Endothelial cell of umbilical vein (primary cell): Measurements from ENCODE around the gene CWC25. TPM values are rescaled to one million over a fixed set of nuclear protein-coding genes. Genes with fewer than 3 reads are reported as not detected.

Experiments
- BruUV-seq: library from RNA; stranded (reverse); fragments of 400-500 nt; replicated peaks from 2 replicates; lab custom pipeline; 2021; lab: Mats Ljungman, UMichigan
- CTCF ChIA-PET: fragments of 300-600, 350-600 bp; sonication (Branson Sonifier 250); formaldehyde crosslinking; loops from one replicate; lab custom pipeline; 2021; ENCODE audit warnings: antibody characterized with exemption, inconsistent platforms; lab: Charles Lee
- POLR2A ChIA-PET: fragments of 300-600, 350-600 bp; sonication (Branson Sonifier 250); formaldehyde crosslinking; loops from one replicate; lab custom pipeline; 2021; ENCODE audit warnings: antibody characterized with exemption, inconsistent platforms; lab: Charles Lee
- DNase-seq: peaks from one replicate; pipeline ENCODE4 v3.0.0-alpha.2; 2011; ENCODE audit warnings: low read depth, low spot score
- FAIRE-seq: peaks from 2 replicates; lab custom pipeline; 2011; peaks lifted over from hg19 to GRCh38; lab: Jason Lieb, UNC
- H2AFZ ChIP-seq: 2 replicates; pipeline ENCODE4 v1.6.0; 2012; ENCODE audit warnings: low read depth, low read length, control low read depth, inconsistent platforms
- H3K27ac ChIP-seq: 2 replicates; pipeline ENCODE4 v1.5.1; 2011; ENCODE audit warnings: low read depth, mild to moderate bottlenecking, control low read depth, low read length, moderate library complexity; ENCODE audit not compliant: insufficient read depth
- H3K27me3 ChIP-seq, 2 experiments: 2 replicates each; pipeline versions ENCODE4 v1.6.0 to v1.6.1; 2011; ENCODE audit warnings: low read length in 2 of 2, mixed read lengths in 1 of 2; ENCODE audit not compliant: control insufficient read depth in 2 of 2, insufficient read depth in 2 of 2
- H3K36me3 ChIP-seq, 2 experiments: 2 replicates in 1 of 2; 3 replicates in 1 of 2; pipeline ENCODE4 v1.5.1; 2011; ENCODE audit warnings: low read length in 2 of 2, mild to moderate bottlenecking in 1 of 2, moderate library complexity in 1 of 2; ENCODE audit not compliant: control insufficient read depth in 2 of 2, insufficient read depth in 2 of 2; ENCODE audit errors: extremely low read depth in 1 of 2
- H3K4me1 ChIP-seq: 3 replicates; pipeline ENCODE4 v1.5.1; 2011; ENCODE audit warnings: mild to moderate bottlenecking, low read length; ENCODE audit not compliant: control insufficient read depth, insufficient read depth; ENCODE audit errors: extremely low read depth
- H3K4me2 ChIP-seq: 2 replicates; pipeline ENCODE4 v1.6.1; 2011; ENCODE audit warnings: low read length, control low read depth, mixed read lengths; ENCODE audit not compliant: insufficient read depth
- H3K4me3 ChIP-seq, 3 experiments: fragments of 200-600 bp in 1 of 3; sonication (generic), shearing (Covaris generic) in 1 of 3; replicated peaks in 1 of 3; 2 replicates each; pipeline ENCODE4 v1.5.1; 2011 to 2016; ENCODE audit warnings: control low read depth in 3 of 3, low read length in 3 of 3, mild to moderate bottlenecking in 2 of 3, inconsistent platforms in 1 of 3, low read depth in 1 of 3, moderate library complexity in 1 of 3; ENCODE audit not compliant: insufficient read depth in 1 of 3
- H3K79me2 ChIP-seq: 2 replicates; pipeline ENCODE4 v1.6.0; 2012; ENCODE audit warnings: low read length, inconsistent platforms; ENCODE audit not compliant: control insufficient read depth, insufficient read depth
- H3K9ac ChIP-seq: replicated peaks from 2 replicates; pipeline ENCODE3; 2011; ENCODE audit warnings: low read length, control low read depth; ENCODE audit not compliant: insufficient read depth; ENCODE audit errors: extremely low read depth
- H3K9me1 ChIP-seq: replicated peaks from 3 replicates; pipeline ENCODE4 v1.6.0; 2011; ENCODE audit warnings: mild to moderate bottlenecking, low read length; ENCODE audit not compliant: control insufficient read depth, insufficient read depth; ENCODE audit errors: extremely low read depth
- H3K9me3 ChIP-seq: replicated peaks from 2 replicates; pipeline ENCODE4 v1.5.1; 2012; ENCODE audit warnings: low read length, inconsistent platforms; ENCODE audit not compliant: control insufficient read depth, insufficient read depth
- H4K20me1 ChIP-seq: replicated peaks from 2 replicates; pipeline ENCODE3; 2011; ENCODE audit warnings: mild to moderate bottlenecking, low read length; ENCODE audit not compliant: control insufficient read depth, insufficient read depth; ENCODE audit errors: extremely low read depth
- EZH2 ChIP-seq: IDR thresholded peaks from 2 replicates; pipeline ENCODE4 v1.6.1; 2012; ENCODE audit warnings: borderline replicate concordance, low read depth, mild to moderate bottlenecking, moderate library complexity, low read length, inconsistent platforms; ENCODE audit not compliant: severe bottlenecking
- FOS ChIP-seq: IDR thresholded peaks from 2 replicates; pipeline ENCODE4 v1.6.1; 2011; ENCODE audit warnings: mild to moderate bottlenecking, low read length, moderate library complexity, borderline replicate concordance; ENCODE audit not compliant: insufficient read depth
- GATA2 ChIP-seq: IDR thresholded peaks from 2 replicates; pipeline ENCODE4 v1.7.0; 2011; ENCODE audit warnings: low read depth, mild to moderate bottlenecking, moderate library complexity, mixed read lengths, low read length; ENCODE audit not compliant: insufficient read length, insufficient read depth
- JUN ChIP-seq: IDR thresholded peaks from 2 replicates; pipeline ENCODE4 v1.6.1; 2011; ENCODE audit warnings: borderline replicate concordance, low read depth; ENCODE audit not compliant: insufficient read length, insufficient read depth
- MYC ChIP-seq: IDR thresholded peaks from one replicate; pipeline ENCODE4 v1.6.1; 2011; ENCODE audit warnings: mild to moderate bottlenecking, low read depth, low read length
- POLR2A ChIP-seq: IDR thresholded peaks from 2 replicates; pipeline ENCODE4 v1.6.1; 2012; ENCODE audit warnings: low read depth, mild to moderate bottlenecking, control low read depth, low read length
- POLR2AphosphoS5 ChIP-seq: IDR thresholded peaks from 2 replicates; pipeline ENCODE4 v1.6.1; 2012; ENCODE audit warnings: low read depth, mild to moderate bottlenecking, control low read depth, low read length, moderate library complexity; ENCODE audit not compliant: insufficient read depth
- dilution Hi-C: fragments of 300-500 bp; cut with MboI; formaldehyde crosslinking; loops from one replicate; pipeline ENCODE4 v1.15.0; 2019; ENCODE audit warnings: low sequenced_read_pairs; ENCODE audit not compliant: extremely low pct_ligation_motif_present
- intact Hi-C: fragments of 100-400 bp; cut with micrococcal nuclease; formaldehyde crosslinking; loops from one replicate; pipeline ENCODE4 v1.10.0; 2022
- polyA plus RNA-seq, 4 experiments: library from polyadenylated mRNA; depleted of rRNA in 3 of 4; stranded (reverse) in 3 of 4; unstranded in 1 of 4; fragments of >200 nt; gene quantifications; 2 replicates each; pipeline versions ENCODE4 v1.2.1 to v1.2.3, GENCODE V29; 2011 to 2012; ENCODE audit warnings: missing spikeins in 1 of 4
- total RNA-seq: library from RNA; stranded (reverse); gene quantifications from 2 replicates; pipeline ENCODE4 v1.2.3, GENCODE V29; 2021
- TF ChIP-seq, protein P1 (sequence below), 2 donors: IDR thresholded peaks; 1 replicate in 1 of 2; 2 replicates in 1 of 2; pipeline ENCODE4 v1.5.1; 2011; ENCODE audit warnings: low read length in 2 of 2, mild to moderate bottlenecking in 2 of 2, moderate library complexity in 2 of 2, control low read depth in 1 of 2, inconsistent platforms in 1 of 2, low read depth in 1 of 2; ENCODE audit not compliant: insufficient read depth in 1 of 2; ENCODE audit errors: extremely low read depth in 1 of 2
- TF ChIP-seq, protein P2 (sequence below): IDR thresholded peaks from 2 replicates; pipeline ENCODE4 v1.6.1; 2011; ENCODE audit not compliant: insufficient read depth, insufficient read length

CWC25 gene
- total and polyA plus RNA-seq, 2 donors (not counting 3 experiments of a cell fraction or from before 2014, with no cell fraction given): 13.8 to 20.0 TPM

DNA sequence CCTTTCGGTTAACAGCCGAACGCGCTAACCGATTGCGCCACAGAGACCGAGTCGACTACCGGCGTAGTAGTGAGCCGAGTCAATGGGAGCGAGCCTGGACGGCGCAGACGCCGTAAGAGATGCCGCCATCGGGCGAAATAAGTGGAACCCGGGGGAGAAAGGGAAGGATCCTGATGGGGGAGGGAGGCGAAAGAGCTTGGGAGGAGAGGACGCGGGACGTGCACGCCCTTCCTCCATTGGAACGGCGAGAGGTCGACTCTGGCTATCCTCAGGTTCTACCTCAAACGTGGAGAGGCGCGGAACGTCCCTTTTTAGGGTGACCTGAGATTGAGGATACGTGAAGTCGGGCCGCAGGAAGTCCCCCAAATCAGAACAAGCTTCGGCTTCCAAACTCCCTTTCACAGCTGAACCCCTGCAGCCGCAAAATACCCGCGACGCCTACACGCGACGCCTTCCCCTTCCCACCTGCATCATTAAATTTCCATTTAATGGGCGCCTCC lies 73.3 kb downstream of the CWC25 start:
- FAIRE-seq: no peak
- POLR2A ChIA-PET: interaction anchor here (0.7 to 1.2 kb wide), 3 partner anchors 13 to 118 kb away, joined by 3 to 5 read pairs (median 3); partner anchors contain the start of gene LASP1

DNA sequence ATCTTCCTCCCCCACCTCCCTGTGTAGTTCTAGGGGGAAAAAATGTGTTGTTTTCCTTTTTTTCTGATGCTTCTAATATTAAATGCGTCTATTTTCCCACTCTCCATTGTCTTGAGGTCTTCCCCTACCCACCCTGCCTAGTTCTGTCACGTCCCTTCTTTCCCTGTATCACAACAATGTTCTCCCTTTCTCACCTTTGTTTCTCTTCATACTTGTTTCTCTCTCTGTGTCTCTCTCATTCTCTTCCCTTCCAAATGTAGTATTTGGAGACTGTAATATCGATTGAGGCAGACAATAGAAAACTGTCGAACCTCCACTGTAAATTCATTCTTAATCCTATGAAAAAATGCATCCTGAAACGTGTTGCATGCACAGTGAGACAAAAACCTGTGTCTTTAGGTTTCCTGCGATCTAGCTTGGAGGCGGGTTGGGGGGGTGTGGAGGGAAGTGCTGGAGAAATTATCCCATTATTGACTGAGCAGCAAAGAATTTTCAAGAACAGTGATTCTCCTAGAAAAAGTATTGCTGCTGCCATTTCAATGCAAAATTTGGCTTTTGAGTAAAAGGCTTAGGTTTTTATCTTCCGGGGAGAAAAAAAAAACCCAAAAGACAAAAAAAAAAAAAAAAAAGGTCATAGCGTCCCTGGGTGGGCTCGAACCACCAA lies 73.8 kb downstream of the CWC25 start:
- TF ChIP-seq, protein P1, sequence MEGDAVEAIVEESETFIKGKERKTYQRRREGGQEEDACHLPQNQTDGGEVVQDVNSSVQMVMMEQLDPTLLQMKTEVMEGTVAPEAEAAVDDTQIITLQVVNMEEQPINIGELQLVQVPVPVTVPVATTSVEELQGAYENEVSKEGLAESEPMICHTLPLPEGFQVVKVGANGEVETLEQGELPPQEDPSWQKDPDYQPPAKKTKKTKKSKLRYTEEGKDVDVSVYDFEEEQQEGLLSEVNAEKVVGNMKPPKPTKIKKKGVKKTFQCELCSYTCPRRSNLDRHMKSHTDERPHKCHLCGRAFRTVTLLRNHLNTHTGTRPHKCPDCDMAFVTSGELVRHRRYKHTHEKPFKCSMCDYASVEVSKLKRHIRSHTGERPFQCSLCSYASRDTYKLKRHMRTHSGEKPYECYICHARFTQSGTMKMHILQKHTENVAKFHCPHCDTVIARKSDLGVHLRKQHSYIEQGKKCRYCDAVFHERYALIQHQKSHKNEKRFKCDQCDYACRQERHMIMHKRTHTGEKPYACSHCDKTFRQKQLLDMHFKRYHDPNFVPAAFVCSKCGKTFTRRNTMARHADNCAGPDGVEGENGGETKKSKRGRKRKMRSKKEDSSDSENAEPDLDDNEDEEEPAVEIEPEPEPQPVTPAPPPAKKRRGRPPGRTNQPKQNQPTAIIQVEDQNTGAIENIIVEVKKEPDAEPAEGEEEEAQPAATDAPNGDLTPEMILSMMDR (IDR thresholded peaks at IDR 0.05; ENCODE audit: extremely low read depth in 1 of 2, insufficient read depth in 1 of 2, low read depth in 1 of 2, low read length in 2 of 2): no peak
- no peak for TF ChIP-seq POLR2A
- no peak for TF ChIP-seq FOS
- no peak for TF ChIP-seq GATA2
- TF ChIP-seq MYC: no peak
- TF ChIP-seq EZH2: no peak
- TF ChIP-seq JUN: no peak
- no peak for TF ChIP-seq POLR2AphosphoS5
- TF ChIP-seq, protein P2, sequence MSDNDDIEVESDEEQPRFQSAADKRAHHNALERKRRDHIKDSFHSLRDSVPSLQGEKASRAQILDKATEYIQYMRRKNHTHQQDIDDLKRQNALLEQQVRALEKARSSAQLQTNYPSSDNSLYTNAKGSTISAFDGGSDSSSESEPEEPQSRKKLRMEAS: no peak
- FAIRE-seq (no peak), DNase-seq (no peak)
- dilution Hi-C loops (no loop called here), intact Hi-C loops (loop anchor here (1.0 to 5.0 kb wide), 3 partner anchors 48 to 401 kb away; partner anchors contain the start of genes PIP4K2B and PLXDC1)
- ChIA-PET POLR2A (interaction anchor here (0.7 to 0.8 kb wide), 2 partner anchors 19 to 100 kb away, joined by 5 to 9 read pairs; no protein-coding TSS in a partner anchor), CTCF (interaction anchor here (1.1 to 2.4 kb wide), 3 partner anchors 16 to 20 kb away, joined by 6 to 11 read pairs (median 6); no protein-coding TSS in a partner anchor)
- H4K20me1 ChIP-seq: no peaks in the 10 kb centered on the region
- H3K27me3 ChIP-seq: no peaks in the 10 kb centered on the region
- H3K4me3 ChIP-seq: peak overlapping the region; percentile 2 to 50 (median 40)
- no peak overlapping the region for H3K9ac ChIP-seq
- peak overlapping the region; percentile 55 for H2AFZ ChIP-seq
- no peak overlapping the region for H3K27ac ChIP-seq
- no peaks in the 10 kb centered on the region for H3K9me1 ChIP-seq
- peaks cover 41% of the 10 kb centered on the region for H3K4me1 ChIP-seq
- peak overlapping the region; percentile 88 for H3K4me2 ChIP-seq
- no TSS peak for BruUV-seq
- peaks cover 9 to 10% of the 10 kb centered on the region in 2 experiments for H3K36me3 ChIP-seq
- H3K79me2 ChIP-seq: peaks cover 41% of the 10 kb centered on the region
- no peaks in the 10 kb centered on the region for H3K9me3 ChIP-seq

More for the DNA sequence above, 73.3 kb downstream of the CWC25 start:
- intact Hi-C loops (loop anchor here (1.0 to 5.0 kb wide), 6 partner anchors 39 to 400 kb away; partner anchors contain the start of genes CWC25, FBXO47, PIP4K2B and PLXDC1), dilution Hi-C loops (no loop called here)
- Histone ChIP-seq H3K36me3 (peaks cover 10 to 12% of the 10 kb centered on the region in 2 experiments), H3K27ac (peak overlapping the region; percentile 40), H3K27me3 (no peaks in the 10 kb centered on the region), H3K79me2 (peaks cover 35% of the 10 kb centered on the region), H3K4me2 (peak overlapping the region; percentile 88), H3K4me1 (peaks cover 35% of the 10 kb centered on the region), H4K20me1 (no peaks in the 10 kb centered on the region), H3K9me3 (no peaks in the 10 kb centered on the region), H3K4me3 (peak overlapping the region; percentile 59 to 82 (median 73)), H2AFZ (peak overlapping the region; percentile 81), H3K9me1 (no peaks in the 10 kb centered on the region), H3K9ac (peak overlapping the region; percentile 59)
- BruUV-seq: TSS peak; percentile 42
- CTCF ChIA-PET: interaction anchor here (0.7 to 2.4 kb wide), 6 partner anchors 10 to 231 kb away, joined by 3 to 8 read pairs (median 5); partner anchors contain the start of gene LASP1
- peak; percentile 39 for TF ChIP-seq POLR2AphosphoS5
- TF ChIP-seq, protein P2: no peak
- peak; percentile 90 for DNase-seq
